ENCODE results near the gene SNX2. TPM values are rescaled to one million over a fixed set of nuclear protein-coding genes. Genes with fewer than 3 reads are reported as not detected.

Gene SNX2
- total RNA-seq, 2 donors from 2014 or later, result 50.6 to 63.7 TPM

DNA sequence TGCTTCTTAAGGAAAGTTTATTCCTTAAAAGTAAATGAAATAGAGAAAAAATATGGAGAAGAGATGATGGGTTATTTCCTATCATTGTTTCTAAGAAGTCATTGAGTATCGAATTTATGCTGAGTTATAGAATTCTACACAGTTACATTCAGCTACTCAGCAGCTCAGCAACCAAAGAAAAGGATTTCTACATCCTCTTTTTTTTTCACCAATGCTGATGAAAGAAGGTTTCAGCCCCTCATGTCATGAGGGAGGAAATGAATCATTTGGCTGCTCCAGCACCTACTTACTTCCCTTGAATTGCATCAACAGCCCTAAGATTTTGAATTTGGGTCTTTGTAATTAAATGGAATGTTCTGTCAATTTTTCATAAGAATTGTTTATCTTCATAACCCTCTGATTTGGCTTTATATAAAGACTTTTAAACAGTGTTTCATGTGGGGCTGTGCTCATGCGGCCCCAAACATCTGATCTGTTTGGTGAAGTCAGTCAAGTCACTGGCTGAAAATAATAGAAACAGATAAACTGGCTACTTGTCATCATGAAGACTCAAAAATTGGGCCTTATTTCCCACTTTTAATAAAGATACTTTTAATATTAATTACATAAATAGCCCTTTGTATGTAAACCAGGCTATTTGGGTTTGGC, 18.5 kb upstream of the SNX2 start:
- Histone ChIP-seq H3K4me3 (no peak overlapping the region), H3K27ac (no peak overlapping the region), H3K9me3 (no peaks in the 10 kb centered on the region), H3K4me1 (replicated peaks) (no peaks in the 10 kb centered on the region), H3K27me3 (replicated peaks; ENCODE audit: insufficient read depth) (no peaks in the 10 kb centered on the region), H3K36me3 (no peaks in the 10 kb centered on the region)
- intact Hi-C loops (cut with DNase I), result no loop called here
- DNase-seq (ENCODE audit: low spot score), result no peak
- WGBS, result 86% methylated on average over 2 of the region's 2 CpGs
- TF ChIP-seq POLR2A (IDR thresholded peaks at IDR 0.05), result no peak
- TF ChIP-seq, protein P1, sequence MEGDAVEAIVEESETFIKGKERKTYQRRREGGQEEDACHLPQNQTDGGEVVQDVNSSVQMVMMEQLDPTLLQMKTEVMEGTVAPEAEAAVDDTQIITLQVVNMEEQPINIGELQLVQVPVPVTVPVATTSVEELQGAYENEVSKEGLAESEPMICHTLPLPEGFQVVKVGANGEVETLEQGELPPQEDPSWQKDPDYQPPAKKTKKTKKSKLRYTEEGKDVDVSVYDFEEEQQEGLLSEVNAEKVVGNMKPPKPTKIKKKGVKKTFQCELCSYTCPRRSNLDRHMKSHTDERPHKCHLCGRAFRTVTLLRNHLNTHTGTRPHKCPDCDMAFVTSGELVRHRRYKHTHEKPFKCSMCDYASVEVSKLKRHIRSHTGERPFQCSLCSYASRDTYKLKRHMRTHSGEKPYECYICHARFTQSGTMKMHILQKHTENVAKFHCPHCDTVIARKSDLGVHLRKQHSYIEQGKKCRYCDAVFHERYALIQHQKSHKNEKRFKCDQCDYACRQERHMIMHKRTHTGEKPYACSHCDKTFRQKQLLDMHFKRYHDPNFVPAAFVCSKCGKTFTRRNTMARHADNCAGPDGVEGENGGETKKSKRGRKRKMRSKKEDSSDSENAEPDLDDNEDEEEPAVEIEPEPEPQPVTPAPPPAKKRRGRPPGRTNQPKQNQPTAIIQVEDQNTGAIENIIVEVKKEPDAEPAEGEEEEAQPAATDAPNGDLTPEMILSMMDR (IDR thresholded peaks at IDR 0.05), result no peak
- TF ChIP-seq POLR2AphosphoS5 (IDR thresholded peaks at IDR 0.05), result no peak

DNA sequence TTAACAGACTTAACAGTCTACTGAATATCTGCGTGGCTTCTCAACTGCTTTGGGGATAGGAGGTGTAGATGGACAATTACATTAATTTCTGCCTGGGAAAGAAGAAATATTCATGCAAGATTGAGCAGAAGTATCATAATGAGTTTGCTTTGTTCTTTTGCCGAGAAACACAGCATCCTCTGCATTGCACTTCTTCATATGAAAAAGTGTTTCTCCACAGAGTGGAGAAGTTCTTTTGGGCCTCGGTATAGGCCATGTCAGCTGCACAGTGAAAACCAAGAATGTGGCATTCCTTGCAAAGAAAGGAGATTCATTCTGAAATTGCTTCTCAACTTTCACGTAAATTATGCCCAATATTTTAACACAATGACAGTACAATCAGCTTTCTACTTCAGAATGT, 17.6 kb upstream of the SNX2 start:
- TF ChIP-seq, protein P1 (IDR thresholded peaks at IDR 0.05), result no peak
- TF ChIP-seq POLR2A (IDR thresholded peaks at IDR 0.05), result no peak
- WGBS, result 93% methylated on average over 4 of the region's 4 CpGs

DNA sequence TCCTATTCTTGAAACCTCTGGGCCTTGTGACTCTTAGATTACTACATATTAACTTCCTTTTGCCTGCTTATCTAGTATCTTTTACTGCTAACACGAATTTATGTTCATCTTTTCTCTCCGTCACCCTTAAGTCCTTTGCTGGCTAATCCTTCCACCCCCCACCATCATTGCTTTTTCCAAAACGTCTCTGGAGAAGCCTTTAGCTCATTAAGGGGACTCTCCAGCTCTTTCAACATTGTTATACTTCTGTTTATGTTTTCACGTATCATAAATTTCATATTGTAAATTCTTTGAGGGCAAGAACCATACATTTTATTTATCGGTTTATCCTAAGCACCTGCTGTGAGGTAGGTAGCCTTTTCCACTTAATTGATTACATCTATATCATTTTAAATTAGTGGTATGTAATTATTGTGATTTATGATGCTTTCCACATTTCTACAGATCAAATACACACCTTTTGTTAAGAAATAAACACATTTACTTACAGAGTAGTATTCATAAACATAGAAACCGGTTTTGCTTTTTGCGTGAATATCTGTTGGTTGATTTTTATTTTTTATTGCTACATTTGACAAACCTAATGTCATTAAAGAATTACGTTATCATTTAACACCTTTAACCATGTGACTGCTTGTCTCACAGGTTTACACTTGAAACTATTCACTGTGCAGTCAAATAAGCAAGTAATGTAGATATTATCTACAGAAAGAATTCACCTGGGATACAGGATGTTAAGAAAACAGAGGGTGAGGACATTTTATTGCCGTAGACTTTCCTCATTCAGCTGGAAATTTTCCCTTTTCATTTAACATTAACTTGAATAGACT, 15.4 kb upstream of the SNX2 start:
- Histone ChIP-seq H3K4me3 (no peak overlapping the region), H3K9me3 (no peaks in the 10 kb centered on the region), H3K27me3 (replicated peaks; ENCODE audit: insufficient read depth) (no peaks in the 10 kb centered on the region), H3K36me3 (no peaks in the 10 kb centered on the region), H3K27ac (no peak overlapping the region), H3K4me1 (replicated peaks) (no peaks in the 10 kb centered on the region)
- no peak for TF ChIP-seq POLR2A (IDR thresholded peaks at IDR 0.05)
- TF ChIP-seq, protein P1 (IDR thresholded peaks at IDR 0.05), result no peak
- no peak for TF ChIP-seq POLR2AphosphoS5 (IDR thresholded peaks at IDR 0.05)
- intact Hi-C loops (cut with DNase I), result no loop called here
- no peak for DNase-seq (ENCODE audit: low spot score)
- WGBS, result 50% methylated on average over 9 of the region's 9 CpGs

More for the DNA sequence above, 17.6 kb upstream of the SNX2 start:
- Histone ChIP-seq H3K27me3 (replicated peaks; ENCODE audit: insufficient read depth) (no peaks in the 10 kb centered on the region), H3K36me3 (no peaks in the 10 kb centered on the region), H3K4me3 (no peak overlapping the region), H3K4me1 (replicated peaks) (no peaks in the 10 kb centered on the region), H3K27ac (no peak overlapping the region), H3K9me3 (no peaks in the 10 kb centered on the region)
- intact Hi-C loops (cut with DNase I), result no loop called here
- DNase-seq (ENCODE audit: low spot score), result no peak

DNA sequence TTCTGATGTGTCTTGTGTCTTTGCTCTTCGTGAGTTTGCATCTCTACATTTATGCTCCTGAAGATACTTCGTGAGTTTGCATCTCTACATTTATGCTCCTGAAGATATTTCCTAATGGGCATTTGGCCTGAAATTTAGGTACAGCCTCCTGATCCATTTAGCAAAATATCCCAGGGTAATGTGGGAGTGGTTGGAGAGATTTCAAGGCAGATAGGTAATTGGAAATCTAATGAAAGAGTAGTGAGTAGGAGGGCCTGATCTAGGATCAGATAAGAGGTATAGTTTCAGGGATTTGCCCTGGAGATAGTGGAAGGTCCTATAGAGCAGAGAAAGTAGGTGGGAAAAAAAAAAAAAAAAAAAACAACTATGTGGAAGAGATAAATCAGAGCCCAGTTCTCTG, 14.6 kb upstream of the SNX2 start:
- no peaks in the 10 kb centered on the region for H3K36me3 ChIP-seq
- no peak overlapping the region for H3K27ac ChIP-seq
- H3K4me3 ChIP-seq, result no peak overlapping the region
- intact Hi-C loops (cut with DNase I), result no loop called here
- 39% methylated on average over 2 of the region's 2 CpGs for WGBS
- no peaks in the 10 kb centered on the region for H3K27me3 ChIP-seq (replicated peaks; ENCODE audit: insufficient read depth)
- TF ChIP-seq POLR2A (IDR thresholded peaks at IDR 0.05), result no peak
- TF ChIP-seq POLR2AphosphoS5 (IDR thresholded peaks at IDR 0.05), result no peak
- TF ChIP-seq, protein P1 (IDR thresholded peaks at IDR 0.05), result no peak
- no peak for DNase-seq (ENCODE audit: low spot score)
- no peaks in the 10 kb centered on the region for H3K9me3 ChIP-seq
- H3K4me1 ChIP-seq (replicated peaks), result no peaks in the 10 kb centered on the region
